HG03469 (cell line): ENCODE results near the gene SPIRE2.
"Not testable (repeated sequence)": the region's sequence is repeated elsewhere in the genome, so short reads cannot be mapped to it uniquely, and the experiment has no call there.

Experiments used
- ATAC-seq: cut with Tn5 transposase; IDR thresholded peaks from one replicate; pipeline ENCODE4 v1.9.1; 2021; ENCODE audit warnings: mild to moderate bottlenecking, moderate library complexity, moderate number of reproducible peaks; ENCODE audit not compliant: unreplicated experiment

The SPIRE2 gene

DNA sequence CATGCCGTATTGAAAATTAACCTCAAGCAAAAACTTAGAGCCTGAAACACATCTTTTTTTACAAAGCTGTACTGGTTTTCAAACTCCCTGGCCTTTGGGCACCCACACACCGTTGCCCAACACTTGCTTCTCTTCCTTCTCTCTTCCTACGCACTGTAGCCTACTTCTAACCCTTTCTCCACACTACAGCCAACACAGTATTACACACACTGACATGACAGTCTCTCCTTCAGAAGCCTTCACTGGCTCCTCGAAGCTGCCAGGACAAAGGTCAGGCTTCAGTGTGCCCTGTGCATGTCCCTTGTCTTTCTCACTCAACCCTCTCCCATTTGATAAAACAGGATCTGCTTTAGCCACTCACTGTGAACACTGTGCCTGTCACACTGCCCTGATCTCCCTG is 19.8 kb upstream of the SPIRE2 start:
- ATAC-seq: no peak

DNA sequence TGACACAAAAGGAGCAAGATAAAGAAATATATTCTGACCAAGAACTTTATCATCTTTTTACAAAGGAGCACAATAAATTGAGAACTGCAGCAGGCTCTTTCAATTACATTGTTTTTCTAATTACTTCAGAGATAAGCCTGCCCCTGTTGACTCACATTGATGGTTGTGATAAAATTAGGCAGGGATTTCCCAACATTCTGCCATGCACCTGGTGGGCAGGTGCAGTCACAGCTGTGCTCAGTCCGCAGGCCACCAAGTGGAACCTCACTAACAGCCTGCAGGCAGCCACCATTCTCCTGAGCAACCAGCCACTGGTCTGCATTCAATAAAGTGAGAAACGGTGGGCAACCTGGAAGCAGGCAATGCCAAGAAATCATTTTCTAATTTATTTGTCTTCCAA is 17.0 kb upstream of the SPIRE2 start:
- ATAC-seq: no peak

DNA sequence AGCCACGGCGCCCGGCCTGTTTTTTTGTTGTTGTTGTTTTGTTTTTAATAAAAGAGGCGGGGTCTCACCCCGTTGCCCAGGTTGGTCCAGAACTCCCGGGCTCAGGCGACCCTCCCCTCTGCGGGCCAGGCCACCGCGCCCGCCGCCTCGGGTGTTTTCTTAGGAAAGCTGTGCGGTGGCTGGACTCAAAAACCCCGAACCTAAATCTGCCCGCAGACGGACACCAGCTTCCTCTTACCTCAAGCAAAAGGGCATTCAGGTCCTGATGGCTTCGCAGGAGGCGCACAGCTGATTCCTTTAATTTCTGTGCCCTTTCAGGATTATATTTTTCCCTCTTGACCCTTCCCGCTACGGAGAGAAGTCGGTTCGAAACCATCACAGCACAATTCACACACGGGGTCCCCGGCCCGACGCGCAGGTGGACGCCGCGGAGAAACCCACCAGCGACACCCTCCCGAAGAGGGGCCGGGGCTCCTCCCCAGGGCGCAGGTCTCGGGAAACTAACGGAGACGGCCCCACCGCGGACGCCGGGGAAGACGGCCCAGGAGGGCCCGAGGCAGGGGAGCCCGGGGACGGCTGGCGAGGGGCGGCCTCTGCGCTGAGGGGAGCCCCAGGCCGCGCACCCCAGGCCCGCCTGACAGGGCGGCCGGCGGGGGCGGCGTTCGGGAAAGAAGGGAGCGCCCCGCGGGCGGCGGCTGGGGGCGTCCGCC is 12.5 kb upstream of the SPIRE2 start:
- no peak for ATAC-seq

DNA sequence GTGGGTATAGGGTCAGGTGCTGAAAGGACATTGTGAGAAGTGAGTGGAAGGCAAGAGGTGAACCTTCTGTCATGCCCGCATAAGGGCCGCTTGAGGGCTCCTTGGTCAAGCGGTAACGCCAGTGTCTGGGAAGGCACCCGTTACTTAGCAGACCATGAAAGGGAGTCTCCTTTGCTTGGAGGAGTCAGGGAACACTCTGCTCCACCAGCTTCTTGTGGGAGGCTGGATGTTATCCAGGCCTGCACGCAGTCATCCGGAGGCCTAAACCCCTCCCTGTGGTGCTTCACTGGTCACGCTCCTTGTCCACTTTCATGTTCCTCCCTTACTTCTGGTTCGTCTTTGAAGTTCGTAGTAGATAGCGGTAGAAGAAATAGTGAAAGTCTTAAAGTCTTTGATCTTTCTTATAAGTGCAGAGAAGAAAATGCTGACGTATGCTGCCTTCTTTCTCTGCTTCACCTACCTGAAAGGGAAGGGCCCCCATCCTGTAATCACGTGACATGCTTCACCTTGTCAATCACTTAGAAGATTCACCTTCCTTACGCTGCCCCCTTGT is 9.3 kb upstream of the SPIRE2 start:
- ATAC-seq: not testable (repeated sequence)

DNA sequence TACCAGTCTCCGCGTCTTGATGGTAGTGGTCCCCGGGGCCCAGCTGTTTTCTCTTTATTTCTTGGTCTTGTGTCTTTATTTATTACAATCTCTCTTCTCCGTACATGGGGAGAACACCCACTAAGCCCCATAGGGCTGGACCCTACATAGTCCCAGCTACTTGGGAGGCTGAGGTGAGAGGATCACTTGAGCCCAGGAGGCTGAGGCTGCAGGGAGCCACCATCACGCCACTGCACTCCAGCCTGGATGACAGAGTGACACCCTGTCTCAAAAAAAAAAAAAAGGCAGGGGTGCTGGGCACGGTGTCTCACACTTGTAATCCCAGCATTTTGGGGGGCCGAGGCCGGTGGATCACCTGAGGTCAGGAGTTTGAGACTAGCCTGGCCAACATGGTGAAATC is 8.8 kb upstream of the SPIRE2 start:
- not testable (repeated sequence) for ATAC-seq

DNA sequence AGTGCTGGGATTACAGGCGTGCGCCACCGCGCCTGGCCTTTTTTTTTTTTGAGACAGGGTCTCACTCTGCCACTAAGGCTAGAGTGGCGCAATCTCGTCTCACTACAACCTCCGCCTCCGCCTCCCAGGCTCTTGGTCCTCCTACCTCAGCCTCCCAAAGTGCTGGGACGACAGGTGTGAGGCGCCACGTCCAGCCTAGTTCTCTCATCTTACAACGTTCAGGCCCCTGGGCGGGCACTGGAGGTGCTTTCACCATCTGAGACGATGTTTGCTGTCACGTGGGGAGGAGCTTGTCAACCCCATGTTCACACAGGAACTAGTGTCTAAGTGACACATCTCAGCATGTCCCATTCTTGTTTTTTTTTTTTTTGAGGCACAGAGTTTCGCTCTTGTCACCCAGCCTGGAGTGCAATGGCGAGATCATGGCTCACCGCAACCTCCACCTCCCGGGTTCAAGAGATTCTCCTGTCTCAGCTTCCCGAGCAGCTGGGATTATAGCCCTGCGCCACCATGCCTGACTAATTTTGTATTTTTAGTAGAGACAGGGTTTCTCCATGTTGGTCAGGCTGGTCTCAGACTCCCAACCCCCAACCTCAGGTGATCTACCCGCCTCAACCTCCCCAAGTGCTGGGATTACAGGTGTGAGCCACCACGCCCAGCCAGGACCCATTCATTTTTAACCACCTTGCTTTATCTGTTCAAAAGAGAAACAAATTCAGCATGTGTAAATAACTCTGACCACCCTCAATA is 6.7 kb upstream of the SPIRE2 start:
- no peak for ATAC-seq

DNA sequence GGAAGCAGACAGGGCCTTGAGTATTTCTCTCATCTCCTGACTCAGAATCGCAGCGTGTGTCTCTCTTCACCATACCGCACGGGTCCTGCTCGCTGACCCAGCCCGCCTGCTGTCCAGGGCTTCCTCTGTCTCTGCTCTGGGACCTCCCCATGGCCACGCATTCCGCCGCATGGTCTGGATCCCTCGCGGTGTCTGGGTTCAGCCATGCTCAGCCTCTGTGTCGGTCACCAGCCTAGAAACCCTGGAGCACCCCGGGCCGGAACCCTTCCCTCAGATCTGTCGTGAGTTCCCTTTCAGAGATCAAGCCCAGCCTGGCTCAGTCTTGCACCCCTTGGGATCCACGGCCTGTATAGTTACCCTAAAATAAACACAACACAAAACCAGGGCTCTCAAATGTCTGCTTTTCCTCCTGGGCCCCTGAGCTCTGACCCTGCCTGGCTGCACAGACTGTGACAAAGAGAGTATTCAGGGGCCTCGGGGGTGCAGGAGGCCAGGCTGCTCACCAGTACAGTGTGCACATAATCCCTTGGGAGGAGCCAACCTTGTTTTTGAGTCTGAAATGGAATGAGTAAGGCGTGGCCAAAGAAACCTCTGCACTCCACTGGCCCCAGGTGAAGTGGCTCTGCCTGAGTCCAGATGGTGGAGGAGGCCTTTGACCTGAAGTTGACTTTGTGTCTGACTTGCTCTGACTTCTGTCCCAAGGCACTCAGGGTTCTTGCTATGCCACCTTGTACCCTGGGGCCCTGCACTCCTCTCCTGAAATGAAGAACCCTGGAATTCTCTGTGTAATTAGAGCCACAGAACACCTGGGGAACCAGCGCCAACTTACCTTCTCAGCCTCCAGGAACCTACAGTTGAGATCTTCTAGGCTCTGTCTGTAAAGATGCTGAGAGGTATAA is 5.8 kb upstream of the SPIRE2 start:
- ATAC-seq: no peak

DNA sequence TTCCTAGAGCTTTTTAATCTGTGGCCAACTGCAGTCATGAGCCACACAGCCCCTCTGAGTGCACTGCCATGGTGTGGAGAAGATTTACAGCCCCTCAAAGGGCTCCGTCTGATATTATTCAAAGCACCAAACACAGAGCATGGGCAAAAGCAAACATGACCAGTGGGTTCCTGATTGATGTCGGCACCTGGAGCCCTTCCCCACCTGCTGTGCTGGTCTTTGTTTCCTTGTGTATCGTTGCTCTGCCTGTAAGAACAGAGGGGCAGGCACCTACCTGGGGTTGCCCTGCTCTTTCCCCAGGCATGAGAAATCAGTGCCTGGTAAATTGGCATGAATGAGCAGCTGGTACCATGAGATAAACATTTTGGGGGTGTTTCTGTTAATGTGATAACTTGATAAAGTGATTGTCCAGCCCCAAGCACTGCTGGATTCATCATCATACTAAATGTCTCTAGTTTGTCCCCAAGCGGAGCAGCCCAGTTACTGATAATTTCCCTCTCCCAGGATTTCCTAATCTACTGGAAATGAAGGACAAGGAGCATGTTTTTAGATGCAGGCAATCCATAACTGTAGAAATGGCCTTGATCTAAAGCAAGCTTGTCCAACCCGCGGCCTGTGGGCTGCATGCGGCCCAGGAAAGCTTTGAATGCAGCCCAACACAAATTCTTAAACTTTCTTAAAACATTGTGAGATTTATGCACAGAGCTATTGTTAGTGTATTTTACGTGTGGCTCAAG is 5.0 kb upstream of the SPIRE2 start:
- no peak for ATAC-seq

DNA sequence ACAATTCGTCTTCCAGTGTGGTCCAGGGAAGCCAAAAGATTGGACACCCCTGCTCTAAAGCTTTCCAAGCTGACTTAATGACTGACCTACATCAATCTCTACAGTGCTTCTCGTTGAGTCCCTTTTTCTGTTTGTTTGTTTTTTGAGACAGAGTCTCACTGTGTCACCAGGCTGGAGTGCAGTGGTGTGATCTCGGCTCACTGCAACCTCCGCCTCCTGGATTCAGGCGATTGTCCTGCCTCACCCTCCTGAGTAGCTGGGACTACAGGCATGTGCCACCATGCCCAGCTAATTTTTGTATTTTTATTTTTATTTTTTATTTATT is 4.5 kb upstream of the SPIRE2 start:
- not testable (repeated sequence) for ATAC-seq

DNA sequence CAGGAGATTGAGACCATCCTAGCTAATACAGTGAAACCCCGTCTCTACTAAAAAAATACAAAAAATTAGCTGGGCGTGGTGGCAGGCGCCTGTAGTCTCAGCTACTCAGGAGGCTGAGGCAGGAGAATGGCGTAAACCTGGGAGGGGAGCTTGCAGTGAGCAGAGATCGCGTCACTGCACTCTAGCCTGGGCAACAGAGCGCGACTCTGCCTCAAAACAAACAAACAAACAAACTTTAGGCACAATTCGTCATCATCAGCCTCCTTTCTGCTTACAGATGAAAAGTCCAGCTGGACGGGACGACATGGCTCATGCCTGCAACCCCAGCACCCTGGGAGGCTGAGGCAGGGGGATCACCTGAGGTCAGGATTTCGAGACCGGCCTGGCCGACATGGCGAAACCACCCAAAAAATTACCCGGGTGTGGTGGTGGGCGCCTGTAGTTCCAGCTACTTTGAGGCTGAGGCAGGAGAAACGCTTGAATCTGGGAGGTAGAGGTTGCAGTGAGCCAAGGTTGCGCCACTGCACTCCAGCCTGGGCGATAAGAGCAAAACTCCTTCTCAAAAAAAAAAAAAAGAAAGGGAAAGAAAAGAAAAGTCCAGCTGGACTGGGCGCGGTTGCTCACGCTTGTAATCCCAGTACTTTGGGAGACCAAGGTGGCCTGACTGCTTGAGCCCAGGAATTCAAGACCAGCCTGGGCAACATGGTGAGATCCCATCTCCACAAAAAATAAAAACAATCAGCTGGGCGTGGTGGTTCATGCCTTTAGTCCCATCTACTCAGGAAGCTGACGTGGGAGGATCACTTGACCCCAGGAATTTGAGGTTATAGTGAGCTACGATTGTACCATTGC is 1.5 kb upstream of the SPIRE2 start:
- ATAC-seq: no peak

DNA sequence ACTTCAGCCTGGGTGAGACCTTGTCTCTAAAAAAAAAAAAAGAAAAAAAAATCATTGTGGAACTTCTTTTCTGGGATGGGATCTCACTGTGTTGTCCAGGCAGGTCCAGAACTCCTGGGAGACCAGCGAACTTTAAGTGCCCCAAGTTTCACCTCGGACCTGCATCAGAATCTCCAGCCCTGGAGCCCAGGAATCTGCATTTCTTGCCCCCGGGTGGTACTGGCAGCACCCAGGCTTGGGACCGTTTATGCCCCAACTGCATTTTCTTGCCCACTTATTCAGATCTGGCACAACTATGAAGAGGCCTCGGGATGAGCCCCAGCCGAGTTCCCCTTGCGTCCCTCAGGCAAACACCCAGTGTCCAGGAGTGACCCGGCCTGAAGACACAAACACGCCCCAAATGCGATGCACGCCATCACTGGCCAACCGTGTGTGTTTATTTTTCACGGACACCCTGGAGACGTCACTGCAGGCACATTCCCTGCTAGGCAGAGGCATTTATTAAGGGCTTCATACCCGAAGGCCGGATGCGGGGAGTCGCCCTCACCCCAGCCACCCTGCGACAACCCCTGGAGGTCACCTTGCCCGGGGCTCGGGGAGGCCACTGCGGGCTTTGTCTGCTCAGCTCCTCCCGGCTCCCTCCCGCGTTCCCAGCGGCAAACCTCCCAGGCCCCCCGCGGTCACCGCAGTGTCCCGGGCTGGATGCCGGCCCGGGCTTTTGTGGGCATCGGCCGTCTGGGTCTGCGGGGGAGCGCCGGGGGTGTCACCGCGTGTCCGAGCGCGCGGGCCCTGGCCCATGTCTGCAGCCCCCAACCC is 684 bp upstream of the SPIRE2 start:
- no peak for ATAC-seq

DNA sequence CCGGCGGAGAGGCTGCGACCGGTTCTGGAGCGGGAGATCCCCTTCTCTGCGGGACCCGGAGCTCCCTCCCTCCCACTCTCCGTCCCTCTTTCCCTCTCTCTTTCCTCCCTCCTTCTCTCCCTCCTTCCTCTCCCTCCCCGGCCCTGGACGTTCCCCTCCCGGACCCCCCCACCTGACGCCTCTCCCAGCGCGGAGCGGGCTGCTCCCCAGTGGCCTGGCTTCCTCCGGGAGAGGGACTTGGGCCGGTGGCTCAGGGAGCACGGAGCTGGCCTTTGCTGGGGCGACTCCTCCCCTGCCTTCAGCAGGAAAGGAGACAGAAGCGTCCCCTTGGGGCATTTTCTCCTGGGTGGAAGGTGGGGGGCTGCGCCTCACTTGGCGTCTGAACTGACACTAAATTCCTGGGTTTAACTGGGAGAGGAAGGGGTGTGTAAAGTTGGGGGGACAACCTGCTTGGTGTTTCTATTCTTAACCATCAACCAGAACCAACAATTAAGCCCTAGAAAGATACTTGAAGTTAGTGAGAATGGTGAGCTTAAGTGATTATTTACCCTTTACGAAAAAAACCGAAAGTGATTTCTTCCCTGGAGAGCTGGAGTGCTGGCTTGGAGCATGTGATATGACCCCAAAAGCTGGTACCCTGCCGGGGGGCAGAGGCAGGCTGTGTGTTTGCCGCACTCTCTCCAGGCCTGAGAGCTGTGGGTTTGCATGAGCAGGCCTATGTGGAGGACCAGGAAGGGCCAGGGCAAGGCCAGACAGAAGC is 775 bp downstream of the SPIRE2 start:
- ATAC-seq: no peak

DNA sequence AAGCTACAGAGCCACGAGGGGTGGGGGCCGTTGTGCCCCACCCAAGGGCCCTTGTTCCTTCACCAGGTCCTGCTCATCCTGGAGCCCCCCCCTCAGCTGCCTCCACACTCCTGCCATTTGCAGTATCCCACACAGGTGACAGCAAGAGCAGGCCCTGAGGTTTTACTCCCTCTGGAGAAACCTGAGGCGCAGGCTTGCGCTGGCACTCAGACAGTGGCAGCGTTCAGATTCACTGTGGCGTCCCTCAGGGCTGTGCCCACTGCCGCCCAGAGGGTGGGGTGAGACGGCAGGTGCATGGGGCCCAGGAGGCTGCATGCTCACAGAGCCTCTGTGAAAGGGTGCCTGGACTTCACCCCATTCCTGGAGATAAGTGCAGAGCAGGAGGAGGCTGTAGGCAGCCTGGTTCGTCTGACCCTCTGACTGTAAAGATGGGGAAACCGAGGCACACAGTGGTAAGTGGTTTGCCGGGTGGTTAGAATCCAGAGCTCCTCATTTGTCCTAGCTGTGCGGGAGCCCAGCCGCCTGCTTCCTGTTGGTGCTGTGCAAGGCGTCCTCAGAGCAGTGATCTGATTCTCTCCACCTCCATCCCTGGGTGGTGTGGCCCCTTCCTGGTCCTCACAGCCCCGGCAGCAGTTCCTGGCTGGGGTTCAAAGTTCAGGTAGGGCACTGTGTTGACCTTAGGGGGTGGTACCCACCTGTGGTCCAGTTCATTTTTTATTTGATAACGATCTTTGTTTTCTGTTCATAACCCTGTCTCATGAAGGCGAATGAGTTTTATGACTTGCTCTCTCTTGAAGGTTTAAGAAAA is 1.6 kb downstream of the SPIRE2 start:
- ATAC-seq: no peak

DNA sequence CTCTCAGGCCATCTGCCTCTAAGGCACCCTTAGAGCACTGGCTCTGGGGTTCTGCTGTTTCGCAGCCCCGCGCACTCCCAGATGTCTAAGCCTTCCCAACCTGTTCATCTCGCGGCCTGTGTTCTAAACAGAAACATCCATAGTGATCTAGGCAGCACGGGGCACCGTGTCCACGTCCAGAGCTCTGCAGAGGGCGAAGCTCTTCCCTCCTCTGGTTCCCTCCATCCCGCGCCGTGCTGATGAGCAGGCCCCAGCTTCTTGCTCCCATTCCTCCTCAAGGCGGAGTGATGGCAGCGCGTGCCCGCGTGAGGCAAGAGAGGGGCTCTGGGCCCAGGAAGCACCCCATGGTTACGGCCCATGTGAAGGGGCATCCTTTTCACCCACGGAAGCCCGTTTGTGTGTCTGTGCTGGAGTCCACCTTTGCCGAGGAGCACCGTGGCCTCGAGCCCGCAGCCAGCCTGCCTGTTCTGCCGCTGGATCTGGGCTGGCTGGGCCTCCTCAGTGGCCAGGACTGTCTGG is 3.6 kb downstream of the SPIRE2 start:
- ATAC-seq: no peak

DNA sequence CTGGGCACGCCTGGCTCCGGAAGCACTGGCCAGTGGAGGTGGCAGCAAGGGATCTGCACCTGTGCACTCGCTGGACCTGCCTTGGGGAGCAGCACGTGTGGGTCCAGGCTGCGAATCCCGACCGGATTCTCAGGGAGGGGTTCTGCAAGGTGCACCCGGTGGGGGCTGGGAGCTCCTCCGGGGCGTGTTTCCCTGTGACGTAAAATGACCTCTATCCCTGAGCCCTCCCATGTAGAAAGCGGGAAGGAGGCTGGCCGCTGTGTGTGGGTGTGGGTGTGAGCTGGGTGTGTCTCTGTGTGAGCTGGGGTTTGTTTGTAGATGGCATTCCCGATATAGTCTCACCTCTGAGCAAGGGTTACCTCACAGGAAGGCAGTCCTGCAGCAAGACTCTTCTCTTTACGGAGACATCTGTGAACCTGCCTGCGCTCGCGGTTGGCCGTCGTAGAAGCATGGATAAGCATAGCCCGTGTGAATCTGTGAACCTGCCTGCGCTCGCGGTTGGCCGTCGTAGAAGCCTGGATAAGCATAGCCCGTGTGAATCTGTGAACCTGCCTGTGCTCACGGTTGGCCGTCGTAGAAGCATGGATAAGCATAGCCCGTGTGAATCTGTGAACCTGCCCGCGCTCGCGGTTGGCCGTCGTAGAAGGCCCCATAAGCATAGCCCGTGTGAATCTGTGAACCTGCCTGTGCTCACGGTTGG is 5.5 kb downstream of the SPIRE2 start:
- not testable (repeated sequence) for ATAC-seq

DNA sequence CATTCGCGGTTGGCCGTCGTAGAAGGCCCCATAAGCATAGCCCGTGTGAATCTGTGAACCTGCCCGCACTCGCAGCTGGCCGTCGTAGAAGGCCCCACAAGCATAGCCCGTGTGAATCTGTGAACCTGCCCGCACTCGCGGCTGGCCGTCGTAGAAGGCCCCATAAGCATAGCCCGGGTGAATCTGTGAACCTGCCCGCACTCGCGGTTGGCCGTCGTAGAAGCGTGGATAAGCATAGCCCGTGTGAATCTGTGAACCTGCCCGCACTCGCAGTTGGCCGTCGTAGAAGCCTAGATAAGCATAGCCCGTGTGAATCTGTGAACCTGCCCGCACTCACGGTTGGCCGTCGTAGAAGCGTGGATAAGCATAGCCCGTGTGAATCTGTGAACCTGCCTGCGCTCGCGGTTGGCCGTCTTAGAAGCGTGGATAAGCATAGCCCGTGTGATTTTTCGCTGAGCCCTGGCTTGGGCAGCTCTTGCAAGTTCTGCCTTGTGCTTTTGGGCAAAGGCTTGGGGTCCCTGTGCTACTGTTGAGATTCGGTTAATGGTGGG is 6.6 kb downstream of the SPIRE2 start:
- not testable (repeated sequence) for ATAC-seq
